GM19240 (cell line): Measurements from ENCODE around the gene SLC12A8.
A peak's percentile ranks its signal among the peaks of the same experiment; 100 is the strongest.

Source experiments
- DNase-seq: peaks from one replicate; pipeline ENCODE4 v3.0.0; 2011; ENCODE audit warnings: low spot score; ENCODE audit not compliant: insufficient read length

The SLC12A8 gene

GRCh38 chr3:125078951-125079674, 133.4 kb downstream of the SLC12A8 start:
- no peak for DNase-seq

GRCh38 chr3:125077864-125078263, 134.7 kb downstream of the SLC12A8 start:
- no peak for DNase-seq

- DNase-seq = no peak
Measured at GRCh38 chr3:125076464-125076863, 136.1 kb downstream of the SLC12A8 start.

GRCh38 chr3:125075738-125076137, 136.8 kb downstream of the SLC12A8 start:
- DNase-seq = no peak

- no peak for DNase-seq
Measured at GRCh38 chr3:125073390-125073905, 139.1 kb downstream of the SLC12A8 start.

- no peak for DNase-seq
Measured at GRCh38 chr3:125072749-125073389, 139.7 kb downstream of the SLC12A8 start.

GRCh38 chr3:125072301-125072700, 140.2 kb downstream of the SLC12A8 start:
- no peak for DNase-seq

- no peak for DNase-seq
Measured at GRCh38 chr3:125069968-125070745, 142.4 kb downstream of the SLC12A8 start.

GRCh38 chr3:125069452-125069851, 143.1 kb downstream of the SLC12A8 start:
- no peak for DNase-seq

GRCh38 chr3:125068265-125068664, 144.3 kb downstream of the SLC12A8 start:
- DNase-seq = no peak

- DNase-seq = no peak
Measured at GRCh38 chr3:125067225-125067624, 145.3 kb downstream of the SLC12A8 start.

GRCh38 chr3:125062904-125063618, 149.5 kb downstream of the SLC12A8 start:
- no peak for DNase-seq

GRCh38 chr3:125061646-125062045, 150.9 kb downstream of the SLC12A8 start:
- DNase-seq = no peak

- no peak for DNase-seq
Measured at GRCh38 chr3:125061170-125061569, 151.4 kb downstream of the SLC12A8 start.

- DNase-seq = no peak
Measured at GRCh38 chr3:125059488-125060245, 152.9 kb downstream of the SLC12A8 start.

GRCh38 chr3:125058959-125059358, 153.6 kb downstream of the SLC12A8 start:
- no peak for DNase-seq

- no peak for DNase-seq
Measured at GRCh38 chr3:125058529-125058928, 154.0 kb downstream of the SLC12A8 start.

- no peak for DNase-seq
Measured at GRCh38 chr3:125057186-125057850, 155.2 kb downstream of the SLC12A8 start.

GRCh38 chr3:125055913-125056745, 156.4 kb downstream of the SLC12A8 start, which contains the start of gene HEG1:
Gene HEG1 (minus strand): TSS chr3:125055997. CDS start chr3:125055890, 107 bp downstream.
- peak; percentile 85 for DNase-seq
